Right cardiac atrium (tissue), 5 donors: ENCODE measurements around the gene EML1. TPM values are rescaled to one million over a fixed set of nuclear protein-coding genes. Genes with fewer than 3 reads are reported as not detected.

Source experiments
- ATAC-seq, 2 donors: fragments of 200-7000 bp; cut with Tn5 transposase; one replicate each; pipeline versions ENCODE4 v1.8.0 to v1.9.1; 2020; ENCODE audit warnings: moderate library complexity in 2 of 2, mild to moderate bottlenecking in 1 of 2
- DNase-seq, 3 donors: peaks; one replicate each; pipeline ENCODE4 v3.0.0-alpha.2; 2020
- H3K27ac ChIP-seq: one replicate; pipeline ENCODE4 v1.5.1; 2013; ENCODE audit warnings: mild to moderate bottlenecking, low read length, control low read depth, moderate library complexity
- H3K27me3 ChIP-seq: one replicate; pipeline ENCODE4 v1.6.1; 2013; ENCODE audit not compliant: control insufficient read depth, insufficient read depth
- H3K4me1 ChIP-seq: one replicate; pipeline ENCODE4 v1.6.1; 2013; ENCODE audit warnings: low read length; ENCODE audit not compliant: control insufficient read depth, insufficient read depth
- H3K4me3 ChIP-seq: one replicate; pipeline ENCODE4 v1.5.1; 2013; ENCODE audit warnings: low read length, control low read depth
- H3K9me3 ChIP-seq: one replicate; pipeline ENCODE4 v1.6.1; 2013; ENCODE audit warnings: low read length; ENCODE audit not compliant: control insufficient read depth
- WGBS: extraction: QIAGEN DNeasy Blood & Tissue Kit; methylation state at CpG from one replicate; pipeline ENCODE4 v1.1.7; 2013; 5-methylcytosine and 5-hydroxymethylcytosine counted together
- intact Hi-C, 4 donors: fragments of 100-400 bp; cut with DNase I; formaldehyde crosslinking; loops; one replicate each; pipeline versions ENCODE4 v1.11.0 to v1.14.0; 2022 to 2023
- polyA plus RNA-seq: library from polyadenylated mRNA; stranded (reverse); fragments of 200-250 nt; gene quantifications from one replicate; pipeline ENCODE4 v1.2.3, GENCODE V29; 2013
- total RNA-seq, 4 donors: library from RNA; stranded (reverse); fragmentation: NEBNext Ultra II Directional; extraction: Animal tissue kit (Norgen Biotek cat#: 25700); gene quantifications; one replicate each; pipeline ENCODE4 v1.2.1, GENCODE V29; 2021
- donor health status: healthy with polysubstance abuse.
- donor health status: DM: no; HTN: yes; CAD: no.
- donor health status: DM: no; HTN: no; CAD: no.
- donor health status: DM: no; HTN: yes; CAD: no; lungs with severe emphysema.
- donor health status: DM: yes; HTN: yes; CAD: no.

EML1 gene
- total and polyA plus RNA-seq, 5 donors: 11.2 to 39.1 (median 34.0) TPM

DNA sequence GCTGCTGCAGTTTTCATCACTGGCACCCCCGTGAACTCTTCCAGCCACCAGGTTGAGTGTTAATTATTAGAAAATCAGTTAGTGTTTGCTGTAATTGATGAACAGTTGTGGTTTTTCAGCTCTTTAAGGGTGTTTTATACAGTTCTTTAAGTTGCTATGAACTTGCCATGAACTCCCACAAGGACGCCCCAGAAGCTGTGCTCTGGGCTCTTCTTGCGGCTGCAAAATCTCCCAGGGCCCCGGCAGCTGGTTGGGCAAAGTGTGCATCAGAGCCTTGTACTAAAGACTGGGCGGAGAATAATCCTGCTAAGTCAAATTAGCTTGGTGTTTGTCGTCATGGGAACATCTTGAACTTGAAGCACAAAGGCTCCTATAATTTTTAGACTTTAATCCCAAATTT is 82.2 kb downstream of the EML1 start:
- Histone ChIP-seq H3K27me3 (no peaks in the 10 kb centered on the region), H3K4me3 (no peak overlapping the region), H3K4me1 (no peaks in the 10 kb centered on the region), H3K27ac (no peak overlapping the region), H3K9me3 (no peaks in the 10 kb centered on the region)
- DNase-seq (no peak), ATAC-seq (no peak)
- intact Hi-C loops: no loop called here
- WGBS: 78% methylated on average over 6 of the region's 6 CpGs

DNA sequence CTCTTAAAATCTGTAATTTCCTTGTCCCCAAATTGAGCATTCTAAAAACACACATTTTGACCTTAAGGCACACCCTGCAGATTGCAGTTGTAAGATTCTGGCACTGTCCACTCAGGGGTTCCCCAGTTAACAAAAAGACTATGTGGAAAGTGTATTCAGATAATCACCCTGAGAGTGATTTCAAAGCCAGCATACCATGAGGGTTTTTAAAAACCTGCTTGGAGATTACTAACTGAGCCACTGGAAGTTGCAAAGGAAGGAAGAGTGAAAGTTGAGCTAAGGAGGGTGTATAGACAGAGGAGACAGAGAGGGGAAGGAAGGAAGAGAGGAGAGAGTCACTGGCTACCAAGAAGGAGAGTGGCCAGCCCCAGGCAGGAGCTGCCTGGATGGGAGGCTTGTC is 82.6 kb downstream of the EML1 start:
- Histone ChIP-seq H3K9me3 (no peaks in the 10 kb centered on the region), H3K4me1 (no peaks in the 10 kb centered on the region)

DNA sequence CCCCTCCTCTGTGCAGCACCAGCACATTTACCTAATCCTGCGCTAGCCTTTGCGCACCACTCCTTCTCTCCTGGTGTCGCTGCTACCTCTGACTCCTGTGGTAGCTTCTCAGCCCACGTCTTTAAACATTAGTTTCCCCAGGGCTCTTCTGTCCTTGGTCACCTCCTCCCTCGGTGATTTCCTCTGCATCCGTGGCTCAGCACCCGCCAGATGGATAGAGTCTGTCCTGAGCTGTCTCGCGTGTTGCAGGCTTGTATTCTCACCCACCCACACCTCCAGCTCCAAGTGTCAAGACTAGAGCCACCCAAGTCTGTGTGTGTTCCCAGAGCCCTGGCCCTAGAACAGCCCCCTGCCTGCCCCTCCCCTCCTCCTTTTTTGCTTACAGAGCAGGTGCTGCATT is 83.2 kb downstream of the EML1 start:
- intact Hi-C loops: no loop called here
- Histone ChIP-seq H3K27me3 (no peaks in the 10 kb centered on the region), H3K27ac (no peak overlapping the region), H3K4me3 (no peak overlapping the region), H3K9me3 (no peaks in the 10 kb centered on the region), H3K4me1 (no peaks in the 10 kb centered on the region)
- DNase-seq (no peak), ATAC-seq (no peak)
- WGBS: 79% methylated on average over 9 of the region's 9 CpGs

More for the DNA sequence above, 82.6 kb downstream of the EML1 start:
- Histone ChIP-seq H3K4me3 (no peak overlapping the region), H3K27me3 (no peaks in the 10 kb centered on the region), H3K27ac (no peak overlapping the region)
- ATAC-seq: no peak
- no peak for DNase-seq
- intact Hi-C loops: no loop called here

- no peak overlapping the region for H3K27ac ChIP-seq
- DNase-seq (no peak), ATAC-seq (peak in 1 of 2 donors; percentile 14)
- intact Hi-C loops: no loop called here
- no peaks in the 10 kb centered on the region for H3K27me3 ChIP-seq
- 76% methylated on average over 6 of the region's 6 CpGs for WGBS
- no peaks in the 10 kb centered on the region for H3K9me3 ChIP-seq
- H3K4me3 ChIP-seq: no peak overlapping the region
- no peaks in the 10 kb centered on the region for H3K4me1 ChIP-seq
These were observed 85.3 kb downstream of the EML1 start for GRCh38 chr14:99878563-99878962.

- Histone ChIP-seq H3K9me3 (no peaks in the 10 kb centered on the region), H3K27me3 (no peaks in the 10 kb centered on the region), H3K27ac (no peak overlapping the region), H3K4me1 (no peaks in the 10 kb centered on the region), H3K4me3 (no peak overlapping the region)
- intact Hi-C loops: loop anchor here in 2 of 4 donors (10.0 kb wide), 1 partner anchor 85 kb away; the partner anchor contains the start of gene EML1 (in 2 of the 2)
- DNase-seq: peak in 1 of 3 donors; percentile 28
- 64% methylated on average over 5 of the region's 5 CpGs for WGBS
- ATAC-seq: peak; percentile 36 to 45
These were observed 86.4 kb downstream of the EML1 start for GRCh38 chr14:99879401-99880295.

DNA sequence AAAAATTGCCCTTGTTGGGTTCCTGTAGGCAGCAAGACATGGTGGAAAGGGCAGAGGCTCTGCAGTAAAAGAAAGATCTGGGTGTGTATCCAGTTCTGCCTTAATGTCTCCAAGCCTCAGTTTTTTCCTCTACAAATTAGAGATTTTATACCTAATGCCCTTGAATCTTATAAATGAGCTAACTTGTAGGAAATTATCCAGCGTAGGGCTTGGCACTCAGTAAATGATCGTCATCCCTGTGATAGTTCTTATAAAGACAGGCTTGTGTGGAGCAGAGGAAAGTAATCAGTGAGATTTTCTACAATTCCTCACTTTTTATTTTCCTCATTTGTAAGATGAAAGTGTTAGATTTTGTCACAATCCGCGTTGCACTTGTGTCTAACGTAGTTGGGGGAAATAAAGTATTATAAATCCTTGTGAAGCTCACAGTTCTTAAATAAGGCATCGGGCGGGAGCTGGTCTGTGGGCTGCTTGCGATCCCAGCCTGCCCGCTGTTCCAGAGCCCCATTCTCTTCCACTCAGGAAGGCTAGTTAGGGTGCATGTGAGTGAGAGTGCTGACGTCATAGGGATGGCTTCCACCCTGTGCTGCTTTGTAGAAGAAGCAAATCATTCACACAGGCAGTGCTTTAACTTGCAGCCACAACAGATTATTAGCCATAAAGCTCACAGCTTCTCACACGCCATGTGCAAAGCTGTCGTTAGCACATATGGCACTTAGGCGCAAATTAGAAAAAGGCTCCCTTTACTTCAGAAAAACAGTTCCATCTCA is 87.6 kb downstream of the EML1 start:
- peak overlapping the region; percentile 17 for H3K27ac ChIP-seq
- H3K4me1 ChIP-seq: no peaks in the 10 kb centered on the region
- 79% methylated on average over 13 of the region's 13 CpGs for WGBS
- H3K27me3 ChIP-seq: no peaks in the 10 kb centered on the region
- no peaks in the 10 kb centered on the region for H3K9me3 ChIP-seq
- intact Hi-C loops: loop anchor here in 2 of 4 donors (10.0 kb wide), 1 partner anchor 86 kb away; the partner anchor contains the start of gene EML1 (in 2 of the 2)
- no peak for DNase-seq
- no peak overlapping the region for H3K4me3 ChIP-seq
- ATAC-seq: no peak

DNA sequence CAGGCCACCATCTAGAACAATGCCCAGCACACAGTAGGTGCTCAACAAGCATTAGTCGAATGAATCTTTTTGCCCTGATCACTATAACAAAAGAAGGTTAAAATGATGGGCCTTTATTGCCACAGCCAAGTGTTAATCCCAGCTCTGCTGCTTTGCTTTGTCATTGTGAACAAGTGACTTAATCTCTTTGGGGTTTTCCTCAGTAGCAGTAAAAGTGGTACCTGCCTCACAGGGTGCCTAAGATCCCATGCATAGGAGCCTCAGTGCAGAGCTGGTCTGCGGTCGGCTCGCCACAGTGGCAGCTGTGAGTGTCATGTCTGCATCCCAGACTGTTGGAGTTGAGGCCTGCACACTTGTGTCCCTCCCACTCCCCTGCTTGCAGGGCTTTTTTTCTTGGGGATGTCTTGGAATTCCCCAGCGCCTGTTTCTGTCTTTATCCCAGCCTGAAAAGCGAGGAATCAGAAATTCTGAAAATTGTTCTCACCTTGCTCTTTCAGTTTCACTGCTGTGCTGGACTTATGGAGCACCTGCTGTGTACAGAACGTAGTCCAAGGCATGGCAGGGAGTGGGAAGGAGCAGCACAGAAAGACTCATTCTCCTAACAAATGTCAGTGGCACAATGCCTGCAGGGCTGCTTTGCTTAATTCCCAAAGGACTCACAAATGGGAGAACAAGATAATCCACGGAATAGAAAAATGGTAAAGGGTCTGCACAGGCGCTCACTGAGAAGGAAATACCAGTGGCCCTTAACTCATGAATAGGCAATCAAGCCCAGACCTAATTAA is 90.8 kb downstream of the EML1 start:
- Histone ChIP-seq H3K9me3 (no peaks in the 10 kb centered on the region), H3K27me3 (no peaks in the 10 kb centered on the region), H3K4me1 (no peaks in the 10 kb centered on the region), H3K4me3 (no peak overlapping the region), H3K27ac (no peak overlapping the region)
- no peak for DNase-seq
- ATAC-seq: no peak
- 90% methylated on average over 9 of the region's 9 CpGs for WGBS
- intact Hi-C loops: loop anchor here in 2 of 4 donors (10.0 kb wide), 1 partner anchor 89 kb away; the partner anchor contains the start of gene EML1 (in 2 of the 2)

DNA sequence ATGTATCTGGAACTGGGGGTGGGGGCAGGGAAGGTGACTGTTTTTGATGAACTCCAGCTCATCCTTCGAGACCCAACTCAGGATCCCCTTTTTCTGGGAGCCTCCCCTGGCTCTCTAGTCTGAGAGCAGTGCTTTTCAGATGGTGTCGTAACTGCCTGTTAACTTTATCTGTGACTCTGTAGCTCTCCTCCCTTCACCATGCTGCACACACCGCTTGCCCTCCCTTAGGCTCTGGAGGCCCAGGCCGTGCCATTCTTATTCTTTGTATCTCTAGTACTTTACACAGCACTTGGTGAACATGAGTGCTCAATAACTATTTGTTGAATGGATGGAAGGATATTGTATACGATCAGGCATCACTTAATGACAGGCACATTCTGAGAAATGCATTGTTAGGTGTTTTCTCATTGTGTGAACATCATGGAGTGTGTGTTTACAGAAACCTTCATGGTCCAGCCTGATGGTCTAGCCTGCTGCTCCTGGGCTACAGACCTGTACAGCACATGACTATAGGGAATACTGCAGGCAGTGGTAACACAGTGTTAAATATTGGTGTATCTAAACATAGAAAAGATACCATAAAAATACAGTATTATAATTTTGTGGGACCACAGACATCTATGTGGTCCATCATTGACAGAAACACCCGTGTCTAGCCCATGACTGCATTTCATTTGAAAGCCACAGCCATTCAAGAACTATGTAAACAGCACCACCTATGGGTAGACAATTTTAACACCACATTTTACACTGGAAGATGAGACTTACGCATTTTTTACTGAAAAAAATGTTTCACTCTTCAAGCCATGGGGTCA is 91.8 kb downstream of the EML1 start:
- WGBS: 55% methylated on average over 7 of the region's 7 CpGs
- Histone ChIP-seq H3K4me3 (no peak overlapping the region), H3K27ac (no peak overlapping the region), H3K27me3 (no peaks in the 10 kb centered on the region), H3K4me1 (no peaks in the 10 kb centered on the region), H3K9me3 (no peaks in the 10 kb centered on the region)
- DNase-seq (peak in 1 of 3 donors; percentile 18), ATAC-seq (peak; percentile 58 to 80)
- intact Hi-C loops: loop anchor here (1.0 to 10.0 kb wide), 4 partner anchors 90 to 203 kb away; partner anchors contain the start of genes EML1 (in 2 of the 4) and CYP46A1 (in 1 of the 4)

DNA sequence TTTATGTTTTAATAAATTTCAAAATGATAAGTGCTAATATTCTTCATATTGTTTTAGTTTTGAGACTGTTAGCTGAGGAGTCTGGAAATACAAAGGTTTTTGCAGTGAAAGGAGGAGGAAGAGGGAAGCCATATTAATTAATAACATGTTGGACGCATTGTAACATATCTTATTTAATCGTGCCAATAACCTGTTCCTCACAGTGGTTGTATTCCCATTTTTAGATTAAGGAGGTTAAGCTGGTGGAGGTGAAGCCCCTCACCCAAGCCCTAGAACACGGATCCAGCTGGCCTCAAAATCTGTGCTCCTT is 92.4 kb downstream of the EML1 start:
- intact Hi-C loops: loop anchor here (1.0 to 10.0 kb wide), 4 partner anchors 91 to 203 kb away; partner anchors contain the start of genes EML1 (in 2 of the 4) and CYP46A1 (in 1 of the 4)

DNA sequence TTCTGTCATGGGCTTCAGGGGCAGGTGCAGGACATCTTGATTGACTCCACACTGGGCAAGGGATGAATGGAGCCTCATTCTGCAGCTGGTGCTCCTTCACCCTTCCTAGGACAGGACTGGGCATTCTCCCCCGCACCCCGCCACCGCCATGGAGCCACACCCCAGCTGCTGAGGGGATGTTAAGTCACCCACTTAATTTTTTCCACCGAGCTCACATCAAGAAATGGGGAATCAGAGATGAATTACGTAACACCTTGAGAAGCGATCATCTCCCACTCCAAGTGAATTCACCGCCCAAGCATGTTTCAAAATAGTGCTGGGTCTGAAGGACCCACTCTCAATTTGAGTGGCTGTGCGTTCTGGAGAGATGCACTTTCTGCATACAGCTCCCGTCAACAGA is 94.2 kb downstream of the EML1 start:
- intact Hi-C loops: loop anchor here (5.0 to 10.0 kb wide), 3 partner anchors 93 to 205 kb away; partner anchors contain the start of genes EML1 (in 2 of the 4) and CYP46A1 (in 1 of the 4)
- Histone ChIP-seq H3K4me1 (no peaks in the 10 kb centered on the region), H3K27ac (no peak overlapping the region), H3K27me3 (no peaks in the 10 kb centered on the region), H3K9me3 (no peaks in the 10 kb centered on the region), H3K4me3 (no peak overlapping the region)
- no peak for ATAC-seq
- DNase-seq: peak in 1 of 3 donors; percentile 28
- 94% methylated on average over 9 of the region's 9 CpGs for WGBS

More for the DNA sequence above, 92.4 kb downstream of the EML1 start:
- H3K4me1 ChIP-seq: no peaks in the 10 kb centered on the region
- H3K4me3 ChIP-seq: no peak overlapping the region
- ATAC-seq (no peak), DNase-seq (no peak)
- no peak overlapping the region for H3K27ac ChIP-seq
- 60% methylated on average over 3 of the region's 3 CpGs for WGBS
- no peaks in the 10 kb centered on the region for H3K27me3 ChIP-seq
- H3K9me3 ChIP-seq: no peaks in the 10 kb centered on the region
